HCT116 (cell line): ENCODE results near the gene ERC2. TPM values are rescaled to one million over a fixed set of nuclear protein-coding genes. Genes with fewer than 3 reads are reported as not detected.

ENCODE experiments used
- ATAC-seq: fragments of 200-7000 bp; cut with Tn5 transposase; 2 replicates; pipeline ENCODE4 v1.9.1; 2020; ENCODE audit warnings: mild to moderate bottlenecking, moderate library complexity
- BruUV-seq: library from RNA; stranded (reverse); fragments of 400-500 nt; replicated peaks from 2 replicates; lab custom pipeline; 2021; lab: Mats Ljungman, UMichigan
- CTCF ChIA-PET: fragments of 300-600 bp; sonication (Branson Sonifier 250); formaldehyde crosslinking; loops from one replicate; lab custom pipeline; 2021; ENCODE audit warnings: antibody characterized with exemption; lab: Charles Lee
- POLR2A ChIA-PET: fragments of 300-600, 350-600 bp; sonication (Branson Sonifier 250); formaldehyde crosslinking; loops from one replicate; lab custom pipeline; 2021; ENCODE audit warnings: antibody characterized with exemption; lab: Charles Lee
- RAD21 ChIA-PET, 2 experiments: fragments of 300-600 bp; sonication (Branson Sonifier 250); formaldehyde crosslinking; loops; one replicate each; lab custom pipeline; 2023; ENCODE audit warnings: low total read pairs in 2 of 2; ENCODE audit not compliant: uncharacterized antibody in 2 of 2, unreplicated experiment in 2 of 2, low non-redundant PET in 1 of 2; lab: Charles Lee
- DNase-seq: peaks from one replicate; pipeline ENCODE4 v3.0.0-alpha.2; 2010; ENCODE audit warnings: low read depth, low spot score
- H2AFZ ChIP-seq: fragments of 200-600 bp; shearing (Covaris generic), sonication (generic); 2 replicates; pipeline ENCODE4 v1.6.1; 2017; ENCODE audit warnings: low read depth, mixed run types, mixed read lengths, antibody characterized with exemption, low read length; ENCODE audit not compliant: poor library complexity, severe bottlenecking
- H3K27ac ChIP-seq: 2 replicates; pipeline ENCODE4 v1.5.1; 2012; ENCODE audit warnings: low read depth, low read length
- H3K27me3 ChIP-seq: fragments of 200-600 bp; sonication (generic); 2 replicates; pipeline ENCODE4 v1.6.1; 2016; ENCODE audit warnings: mixed run types, low read length, mixed read lengths; ENCODE audit not compliant: insufficient read depth
- H3K36me3 ChIP-seq, 2 experiments: fragments of 200-500 bp in 1 of 2; fragments of 200-600 bp in 1 of 2; sonication (Bioruptor generic) in 1 of 2; sonication (generic) in 1 of 2; 2 replicates each; pipeline versions ENCODE4 v1.5.1 to v1.6.1; 2014 to 2016; ENCODE audit warnings: low read length in 2 of 2, inconsistent platforms in 1 of 2, mixed read lengths in 1 of 2, mixed run types in 1 of 2; ENCODE audit not compliant: insufficient read depth in 2 of 2, control insufficient read depth in 1 of 2
- H3K4me1 ChIP-seq, 2 experiments: fragments of 200-600 bp in 1 of 2; sonication (generic) in 1 of 2; 2 replicates each; pipeline versions ENCODE4 v1.5.1 to v1.6.1; 2012 to 2017; ENCODE audit warnings: low read length in 2 of 2, inconsistent platforms in 1 of 2, mild to moderate bottlenecking in 1 of 2, mixed read lengths in 1 of 2, mixed run types in 1 of 2, moderate library complexity in 1 of 2; ENCODE audit not compliant: insufficient read depth in 2 of 2, control insufficient read depth in 1 of 2
- H3K4me2 ChIP-seq: fragments of 200-600 bp; sonication (generic); 2 replicates; pipeline ENCODE4 v1.6.1; 2017; ENCODE audit warnings: mixed run types, low read length, mixed read lengths
- H3K4me3 ChIP-seq, 2 experiments: fragments of 200-600 bp in 1 of 2; sonication (generic) in 1 of 2; replicated peaks in 1 of 2; 2 replicates each; pipeline ENCODE4 v1.5.1; 2011 to 2016; ENCODE audit warnings: low read length in 2 of 2, control low read depth in 1 of 2, low read depth in 1 of 2, mild to moderate bottlenecking in 1 of 2, mixed read lengths in 1 of 2, mixed run types in 1 of 2
- H3K79me2 ChIP-seq: fragments of 200-600 bp; sonication (generic); 2 replicates; pipeline ENCODE4 v1.6.1; 2017; ENCODE audit warnings: mild to moderate bottlenecking, mixed run types, low read length, moderate library complexity, mixed read lengths; ENCODE audit not compliant: insufficient read depth
- H3K9ac ChIP-seq: fragments of 200-600 bp; sonication (generic); 2 replicates; pipeline ENCODE4 v1.6.1; 2016; ENCODE audit warnings: low read length, mixed read lengths
- H3K9me2 ChIP-seq: fragments of 200-600 bp; sonication (generic), shearing (Covaris generic); 2 replicates; pipeline ENCODE4 v1.6.1; 2017; ENCODE audit warnings: mixed run types, mild to moderate bottlenecking, moderate library complexity; ENCODE audit not compliant: insufficient read depth
- H3K9me3 ChIP-seq, 2 experiments: fragments of 200-500 bp in 1 of 2; fragments of 200-600 bp in 1 of 2; sonication (Bioruptor generic) in 1 of 2; sonication (generic) in 1 of 2; 2 replicates each; pipeline ENCODE4 v1.6.1; 2014 to 2017; ENCODE audit warnings: low read length in 2 of 2, mixed read lengths in 2 of 2, inconsistent platforms in 1 of 2, low read depth in 1 of 2, mild to moderate bottlenecking in 1 of 2, mixed run types in 1 of 2, moderate library complexity in 1 of 2; ENCODE audit not compliant: control insufficient read depth in 1 of 2, insufficient read depth in 1 of 2
- H4K20me1 ChIP-seq: fragments of 200-600 bp; sonication (generic), shearing (Covaris generic); 2 replicates; pipeline ENCODE4 v1.6.1; 2017; ENCODE audit warnings: mixed run types, mild to moderate bottlenecking, moderate library complexity; ENCODE audit not compliant: insufficient read depth
- CBX3 ChIP-seq: IDR thresholded peaks from 2 replicates; pipeline ENCODE4 v1.6.1; 2012; ENCODE audit warnings: low read depth
- CEBPB ChIP-seq: IDR thresholded peaks from 2 replicates; pipeline ENCODE4 v1.6.1; 2012; ENCODE audit warnings: low read depth
- EGR1 ChIP-seq: IDR thresholded peaks from 2 replicates; pipeline ENCODE4 v1.6.1; 2012; ENCODE audit warnings: low read depth
- ELF1 ChIP-seq: IDR thresholded peaks from 2 replicates; pipeline ENCODE4 v1.6.1; 2012; ENCODE audit warnings: low read depth, borderline replicate concordance
- EZH2phosphoT487 ChIP-seq: fragments of 200-600 bp; IDR thresholded peaks from 2 replicates; pipeline ENCODE4 v1.6.1; 2018; ENCODE audit warnings: antibody characterized with exemption, borderline replicate concordance
- JUND ChIP-seq: IDR thresholded peaks from 2 replicates; pipeline ENCODE4 v1.6.1; 2012
- POLR2A ChIP-seq: IDR thresholded peaks from 2 replicates; pipeline ENCODE4 v1.7.0; 2011; ENCODE audit warnings: borderline replicate concordance; ENCODE audit not compliant: insufficient read depth, insufficient read length; ENCODE audit errors: extremely low read depth
- POLR2AphosphoS5 ChIP-seq: IDR thresholded peaks from 2 replicates; pipeline ENCODE4 v1.6.1; 2011; ENCODE audit warnings: mild to moderate bottlenecking, low read depth, low read length, moderate library complexity
- SIN3A ChIP-seq: IDR thresholded peaks from 2 replicates; pipeline ENCODE4 v1.6.1; 2012; ENCODE audit warnings: low read depth
- SP1 ChIP-seq: IDR thresholded peaks from 2 replicates; pipeline ENCODE4 v1.6.1; 2012; ENCODE audit warnings: low read depth
- TCF7L2 ChIP-seq: IDR thresholded peaks from 2 replicates; pipeline ENCODE4 v1.7.0; 2011; ENCODE audit warnings: borderline replicate concordance, inconsistent platforms; ENCODE audit not compliant: insufficient read depth, insufficient read length; ENCODE audit errors: extremely low read depth
- YY1 ChIP-seq: IDR thresholded peaks from 2 replicates; pipeline ENCODE4 v1.6.1; 2011; ENCODE audit warnings: low read length, low read depth, moderate library complexity, mild to moderate bottlenecking; ENCODE audit not compliant: insufficient replicate concordance; ENCODE audit errors: extremely low read depth
- intact Hi-C: fragments of 100-400 bp; cut with micrococcal nuclease; formaldehyde crosslinking; loops from 2 replicates; pipeline ENCODE4 v1.10.0; 2022
- total RNA-seq: library from RNA; stranded (reverse); gene quantifications from one replicate; pipeline ENCODE4 v1.2.1, GENCODE V29; 2021; ENCODE audit not compliant: unreplicated experiment
- TF ChIP-seq, protein P1 (sequence below): IDR thresholded peaks from 2 replicates; pipeline ENCODE4 v1.6.1; 2011; ENCODE audit warnings: mild to moderate bottlenecking, low read length, moderate library complexity; ENCODE audit not compliant: insufficient replicate concordance; ENCODE audit errors: extremely low read depth
- TF ChIP-seq, protein P2 (sequence below): IDR thresholded peaks from 2 replicates; pipeline ENCODE4 v1.6.1; 2012

ERC2 gene
- total RNA-seq, 1 experiment from 2014 or later = not detected

DNA sequence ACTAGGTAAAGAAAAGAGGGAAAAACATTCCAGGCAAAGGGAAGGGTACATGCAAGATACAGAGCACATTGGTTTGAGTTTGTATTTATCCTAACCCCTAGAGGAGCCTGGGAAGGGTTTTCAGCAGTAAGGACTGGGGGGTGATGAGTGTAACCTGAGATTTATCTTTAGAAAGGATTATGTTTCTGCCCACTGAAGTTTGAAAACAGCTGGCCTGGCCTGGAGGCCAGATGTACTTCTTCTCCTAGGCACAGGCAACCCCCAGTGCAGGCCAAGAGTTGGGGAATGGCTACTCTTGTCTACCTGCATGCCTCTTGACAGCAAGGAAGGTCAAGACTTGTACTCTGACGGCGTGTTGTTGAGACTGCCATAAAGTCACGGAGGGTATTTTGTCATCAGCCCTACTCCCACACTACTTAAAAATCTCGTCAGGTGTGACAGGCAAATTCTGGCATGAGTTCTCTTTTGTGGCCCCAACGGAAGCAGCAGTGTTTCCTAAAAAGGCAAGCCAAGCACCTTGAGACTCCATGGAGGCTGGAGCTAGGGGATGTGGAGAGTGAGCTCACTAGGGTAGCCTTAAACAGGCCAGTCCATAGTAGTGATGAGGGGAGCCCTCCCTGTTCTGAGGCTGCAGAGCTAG, 739.7 kb downstream of the ERC2 start:
- no peaks in the 10 kb centered on the region for H3K79me2 ChIP-seq
- POLR2A ChIA-PET = no interaction called here
- H3K4me2 ChIP-seq = no peak overlapping the region
- no peak for DNase-seq
- no peak overlapping the region for H3K27ac ChIP-seq
- TF ChIP-seq JUND (no peak), TCF7L2 (no peak), EGR1 (no peak), SIN3A (no peak), POLR2A (no peak), SP1 (no peak), YY1 (no peak)
- no peaks in the 10 kb centered on the region for H4K20me1 ChIP-seq
- H2AFZ ChIP-seq = no peak overlapping the region
- no peak overlapping the region for H3K4me3 ChIP-seq
- H3K27me3 ChIP-seq = no peaks in the 10 kb centered on the region
- no peak overlapping the region for H3K9ac ChIP-seq
- no peaks in the 10 kb centered on the region for H3K9me2 ChIP-seq
- H3K9me3 ChIP-seq = peaks cover 0 to 17% of the 10 kb centered on the region in 2 experiments; a peak in 2 of 4 replicates
- RAD21 ChIA-PET = no interaction called here
- CTCF ChIA-PET = no interaction called here
- BruUV-seq = no TSS peak
- intact Hi-C loops = no loop called here
- ATAC-seq = no peak
- no peaks in the 10 kb centered on the region for H3K4me1 ChIP-seq
- H3K36me3 ChIP-seq = no peaks in the 10 kb centered on the region

DNA sequence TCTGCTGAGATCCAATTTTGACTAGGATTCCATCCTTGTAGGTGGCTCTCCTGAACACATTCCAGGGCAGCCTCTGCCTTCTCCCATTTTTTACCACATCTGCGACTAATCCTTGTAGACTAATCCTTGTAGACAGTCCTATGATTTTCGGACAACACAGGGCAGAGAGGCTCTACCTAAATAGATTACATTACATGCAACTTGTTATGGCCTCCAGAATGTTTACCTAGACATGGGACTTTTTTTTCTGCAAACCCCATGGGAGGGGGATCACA, 741.8 kb downstream of the ERC2 start:
- Histone ChIP-seq H3K9ac (no peak overlapping the region), H3K9me3 (peaks cover 0 to 12% of the 10 kb centered on the region in 2 experiments; a peak in 2 of 4 replicates), H3K9me2 (no peaks in the 10 kb centered on the region), H3K4me2 (no peak overlapping the region), H3K4me3 (no peak overlapping the region), H4K20me1 (no peaks in the 10 kb centered on the region), H3K27me3 (no peaks in the 10 kb centered on the region), H2AFZ (no peak overlapping the region), H3K27ac (no peak overlapping the region), H3K36me3 (no peaks in the 10 kb centered on the region), H3K4me1 (no peaks in the 10 kb centered on the region), H3K79me2 (no peaks in the 10 kb centered on the region)
- ATAC-seq (no peak), DNase-seq (no peak)
- no peak for TF ChIP-seq EGR1
- TF ChIP-seq ELF1 = no peak
- no peak for TF ChIP-seq CEBPB
- no peak for TF ChIP-seq YY1
- TF ChIP-seq SIN3A = no peak
- no peak for TF ChIP-seq CBX3
- TF ChIP-seq, protein P1, sequence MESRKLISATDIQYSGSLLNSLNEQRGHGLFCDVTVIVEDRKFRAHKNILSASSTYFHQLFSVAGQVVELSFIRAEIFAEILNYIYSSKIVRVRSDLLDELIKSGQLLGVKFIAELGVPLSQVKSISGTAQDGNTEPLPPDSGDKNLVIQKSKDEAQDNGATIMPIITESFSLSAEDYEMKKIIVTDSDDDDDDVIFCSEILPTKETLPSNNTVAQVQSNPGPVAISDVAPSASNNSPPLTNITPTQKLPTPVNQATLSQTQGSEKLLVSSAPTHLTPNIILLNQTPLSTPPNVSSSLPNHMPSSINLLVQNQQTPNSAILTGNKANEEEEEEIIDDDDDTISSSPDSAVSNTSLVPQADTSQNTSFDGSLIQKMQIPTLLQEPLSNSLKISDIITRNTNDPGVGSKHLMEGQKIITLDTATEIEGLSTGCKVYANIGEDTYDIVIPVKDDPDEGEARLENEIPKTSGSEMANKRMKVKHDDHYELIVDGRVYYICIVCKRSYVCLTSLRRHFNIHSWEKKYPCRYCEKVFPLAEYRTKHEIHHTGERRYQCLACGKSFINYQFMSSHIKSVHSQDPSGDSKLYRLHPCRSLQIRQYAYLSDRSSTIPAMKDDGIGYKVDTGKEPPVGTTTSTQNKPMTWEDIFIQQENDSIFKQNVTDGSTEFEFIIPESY = no peak
- TF ChIP-seq, protein P2, sequence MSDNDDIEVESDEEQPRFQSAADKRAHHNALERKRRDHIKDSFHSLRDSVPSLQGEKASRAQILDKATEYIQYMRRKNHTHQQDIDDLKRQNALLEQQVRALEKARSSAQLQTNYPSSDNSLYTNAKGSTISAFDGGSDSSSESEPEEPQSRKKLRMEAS = no peak
- no peak for TF ChIP-seq EZH2phosphoT487
- no peak for TF ChIP-seq POLR2AphosphoS5
- intact Hi-C loops = no loop called here
- BruUV-seq = no TSS peak
- POLR2A ChIA-PET = no interaction called here
- RAD21 ChIA-PET = no interaction called here
- CTCF ChIA-PET = no interaction called here
